Common myeloid progenitor, CD34-positive (primary cell): Measurements from ENCODE around the gene CTNNB1.

Experiments
- CTCF ChIA-PET: fragments of 350-600 bp; sonication (Branson Sonifier 250); formaldehyde crosslinking; loops from one replicate; lab custom pipeline; 2021; ENCODE audit warnings: antibody characterized with exemption; lab: Charles Lee
- POLR2A ChIA-PET: fragments of 350-600 bp; sonication (Branson Sonifier 250); formaldehyde crosslinking; loops from one replicate; lab custom pipeline; 2021; ENCODE audit warnings: antibody characterized with exemption; lab: Charles Lee
- DNase-seq, 3 donors: peaks; one replicate each; pipeline versions ENCODE4 v3.0.0 to v3.0.0-alpha.2; 2013
- H3K27ac ChIP-seq, 2 experiments: 1 replicate in 1 of 2; 2 replicates in 1 of 2; pipeline ENCODE4 v1.7.0; 2013; ENCODE audit warnings: inconsistent platforms in 2 of 2, low read length in 2 of 2, mild to moderate bottlenecking in 2 of 2, low read depth in 1 of 2, moderate library complexity in 1 of 2; ENCODE audit not compliant: severe bottlenecking in 2 of 2, insufficient read depth in 1 of 2, poor library complexity in 1 of 2
- H3K27me3 ChIP-seq, 5 experiments: replicated peaks in 2 of 5; 1 replicate in 3 of 5; 2 replicates in 2 of 5; pipeline versions ENCODE4 v1.6.1 to v1.7.0; 2013; ENCODE audit warnings: low read length in 4 of 5, mild to moderate bottlenecking in 2 of 5, moderate library complexity in 2 of 5, inconsistent platforms in 1 of 5; ENCODE audit not compliant: insufficient read depth in 5 of 5, control insufficient read depth in 4 of 5
- H3K36me3 ChIP-seq, 4 experiments: 1 replicate in 2 of 4; 2 replicates in 2 of 4; pipeline versions ENCODE4 v1.6.1 to v1.7.0; 2013; ENCODE audit warnings: low read length in 3 of 4, control low read depth in 1 of 4, mild to moderate bottlenecking in 1 of 4; ENCODE audit not compliant: control insufficient read depth in 4 of 4, insufficient read depth in 4 of 4
- H3K4me1 ChIP-seq, 4 experiments: 1 replicate in 3 of 4; 2 replicates in 1 of 4; pipeline versions ENCODE4 v1.6.1 to v1.7.1; 2013; ENCODE audit warnings: low read length in 3 of 4, mild to moderate bottlenecking in 3 of 4, control low read depth in 1 of 4, inconsistent platforms in 1 of 4, moderate library complexity in 1 of 4; ENCODE audit not compliant: control insufficient read depth in 4 of 4, insufficient read depth in 4 of 4; ENCODE audit errors: control extremely low read depth in 1 of 4
- H3K4me3 ChIP-seq, 7 experiments: 1 replicate in 4 of 7; 2 replicates in 3 of 7; pipeline versions ENCODE4 v1.5.1 to v1.7.0; 2013; ENCODE audit warnings: mild to moderate bottlenecking in 7 of 7, low read length in 6 of 7, moderate library complexity in 6 of 7, inconsistent platforms in 2 of 7, low read depth in 2 of 7, control low read depth in 1 of 7; ENCODE audit not compliant: insufficient read depth in 4 of 7, control insufficient read depth in 1 of 7; ENCODE audit errors: extremely low read depth in 1 of 7
- H3K9me3 ChIP-seq, 5 experiments: 1 replicate in 4 of 5; 2 replicates in 1 of 5; pipeline versions ENCODE4 v1.6.1 to v1.7.1; 2013; ENCODE audit warnings: low read length in 4 of 5, mild to moderate bottlenecking in 2 of 5, inconsistent platforms in 1 of 5, low read depth in 1 of 5, moderate library complexity in 1 of 5; ENCODE audit not compliant: control insufficient read depth in 4 of 5, insufficient read depth in 2 of 5; ENCODE audit errors: control extremely low read depth in 1 of 5
- WGBS: methylation state at CpG from one replicate; pipeline ENCODE4 v1.1.5; 2013; ENCODE audit not compliant: insufficient coverage; 5-methylcytosine and 5-hydroxymethylcytosine counted together

CTNNB1 gene

GRCh38 chr3:41213588-41213987 is 14.3 kb downstream of the CTNNB1 start:
- Histone ChIP-seq H3K9me3 (no peaks in the 10 kb centered on the region), H3K27me3 (no peaks in the 10 kb centered on the region), H3K4me1 (peaks cover 0 to 5% (median 3%) of the 10 kb centered on the region in 4 experiments), H3K36me3 (peaks cover 0 to 11% (median 5%) of the 10 kb centered on the region in 4 experiments), H3K27ac (no peak overlapping the region), H3K4me3 (no peak overlapping the region)
- no CpG with 5 or more reads among the region's 2 CpGs for WGBS
- ChIA-PET POLR2A (interaction anchor here (0.9 kb wide), 1 partner anchor 23 kb away, joined by 3 read pairs; no protein-coding TSS in a partner anchor), CTCF (interaction anchor here (0.6 to 2.5 kb wide), 5 partner anchors 11 to 766 kb away, joined by 3 to 12 read pairs (median 3); no protein-coding TSS in a partner anchor)
- DNase-seq = no peak

- no peak overlapping the region for H3K4me3 ChIP-seq
- DNase-seq = no peak
- no CpG with 5 or more reads among the region's 2 CpGs for WGBS
- peak overlapping the region in 1 of 2 experiments; percentile 31 for H3K27ac ChIP-seq
- peaks cover 0 to 3% (median 1%) of the 10 kb centered on the region in 4 experiments for H3K4me1 ChIP-seq
- no peaks in the 10 kb centered on the region for H3K9me3 ChIP-seq
- no peaks in the 10 kb centered on the region for H3K27me3 ChIP-seq
- CTCF ChIA-PET = interaction anchor here (0.9 to 2.0 kb wide), 2 partner anchors 14 to 634 kb away, joined by 3 to 6 read pairs; no protein-coding TSS in a partner anchor
- POLR2A ChIA-PET = no interaction called here
- H3K36me3 ChIP-seq = peaks cover 0 to 6% (median 2%) of the 10 kb centered on the region in 4 experiments
These were observed 17.1 kb downstream of the CTNNB1 start for GRCh38 chr3:41216422-41216821.

GRCh38 chr3:41216993-41217392 is 17.7 kb downstream of the CTNNB1 start:
- H3K4me1 ChIP-seq = peaks cover 0 to 4% (median 2%) of the 10 kb centered on the region in 4 experiments
- CTCF ChIA-PET = interaction anchor here (2.0 kb wide), 1 partner anchor 13 kb away, joined by 6 read pairs; no protein-coding TSS in a partner anchor
- POLR2A ChIA-PET = no interaction called here
- H3K27me3 ChIP-seq = no peaks in the 10 kb centered on the region
- peaks cover 0 to 4% (median 1%) of the 10 kb centered on the region in 4 experiments for H3K36me3 ChIP-seq
- H3K9me3 ChIP-seq = no peaks in the 10 kb centered on the region
- H3K4me3 ChIP-seq = no peak overlapping the region
- no peak for DNase-seq
- WGBS = 100% methylated on average over 1 of the region's 1 CpG
- peak overlapping the region in 1 of 2 experiments; percentile 31 for H3K27ac ChIP-seq

GRCh38 chr3:41219424-41219823 is 20.1 kb downstream of the CTNNB1 start:
- no peak overlapping the region for H3K27ac ChIP-seq
- no peak overlapping the region for H3K4me3 ChIP-seq
- ChIA-PET POLR2A (interaction anchor here (0.7 kb wide), 1 partner anchor 139 kb away, joined by 7 read pairs; no protein-coding TSS in a partner anchor), CTCF (interaction anchor here (0.6 to 0.8 kb wide), 2 partner anchors 9 to 358 kb away, joined by 4 read pairs; no protein-coding TSS in a partner anchor)
- H3K27me3 ChIP-seq = no peaks in the 10 kb centered on the region
- WGBS = no CpG with 5 or more reads among the region's 1 CpG
- DNase-seq = no peak
- H3K4me1 ChIP-seq = peaks cover 0 to 7% (median 2%) of the 10 kb centered on the region in 4 experiments
- peaks cover 4 to 16% (median 7%) of the 10 kb centered on the region in 4 experiments for H3K36me3 ChIP-seq
- no peaks in the 10 kb centered on the region for H3K9me3 ChIP-seq

DNA sequence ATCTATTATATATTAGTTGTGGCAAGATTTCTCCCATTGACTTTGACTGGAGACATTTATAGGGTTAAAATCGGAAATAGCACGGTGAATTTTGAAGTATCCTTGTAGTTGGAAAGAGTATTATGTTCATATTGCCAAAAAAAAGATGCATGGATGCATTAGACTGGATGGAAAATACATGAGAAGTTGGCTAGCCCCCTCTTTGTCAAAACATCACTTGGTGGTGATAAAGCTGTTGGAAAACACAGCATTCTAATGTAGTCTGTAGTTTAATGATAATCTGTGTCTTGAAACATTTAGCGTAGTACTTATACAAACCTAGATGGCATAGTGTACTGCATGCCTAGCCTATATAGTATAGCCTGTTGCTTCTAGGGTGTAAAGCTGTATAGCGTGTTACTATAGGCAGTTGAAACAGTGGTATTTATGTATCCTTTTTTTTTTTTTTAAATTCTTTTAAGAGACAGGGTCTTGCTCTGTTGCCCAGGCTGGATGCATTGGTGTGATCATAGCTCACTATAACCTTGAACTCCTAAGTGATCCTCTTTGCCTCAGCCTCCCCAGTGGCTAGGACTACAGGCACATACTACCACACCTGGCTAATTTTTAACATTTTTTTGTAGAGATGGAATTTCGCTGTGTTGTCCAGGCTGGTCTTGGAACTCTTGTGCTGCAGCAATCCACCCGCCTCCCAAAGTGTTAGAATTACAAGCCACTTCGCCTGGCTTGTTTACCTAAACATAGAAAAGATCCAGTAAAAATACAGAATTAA is 21.8 kb downstream of the CTNNB1 start:
- Histone ChIP-seq H3K4me1 (peaks cover 0 to 7% (median 2%) of the 10 kb centered on the region in 4 experiments), H3K9me3 (no peaks in the 10 kb centered on the region), H3K4me3 (no peak overlapping the region), H3K27me3 (no peaks in the 10 kb centered on the region), H3K36me3 (peaks cover 18 to 32% (median 22%) of the 10 kb centered on the region in 4 experiments), H3K27ac (no peak overlapping the region)
- ChIA-PET POLR2A (interaction anchor here (0.6 to 1.3 kb wide), 3 partner anchors 13 to 1023 kb away, joined by 3 to 6 read pairs (median 3); partner anchors contain the start of gene CTNNB1), CTCF (interaction anchor here (1.3 to 1.8 kb wide), 2 partner anchors 10 to 14 kb away, joined by 3 to 4 read pairs; no protein-coding TSS in a partner anchor)
- no peak for DNase-seq
- 86% methylated on average over 2 of the region's 7 CpGs for WGBS

DNA sequence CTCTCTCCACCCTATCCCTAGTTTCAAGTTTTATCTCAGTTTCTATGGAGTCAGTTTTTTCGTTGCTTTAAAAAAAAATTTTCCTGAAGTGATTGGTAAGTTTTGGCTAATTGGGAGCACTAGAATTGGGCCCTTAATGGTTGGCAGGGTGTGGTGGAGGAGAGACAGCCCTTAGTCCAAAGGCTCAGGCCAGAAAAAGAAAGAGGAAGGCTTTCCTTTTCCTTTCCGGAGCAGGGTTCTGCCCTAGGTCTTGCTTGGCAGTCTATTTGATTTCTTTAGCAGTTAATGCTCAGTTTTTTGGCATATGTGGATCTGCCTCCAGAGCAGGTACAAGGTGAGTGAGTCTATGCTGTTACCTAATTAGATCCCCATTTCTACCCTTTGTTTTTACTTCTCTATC is 22.7 kb downstream of the CTNNB1 start:
- no peak for DNase-seq
- Histone ChIP-seq H3K27ac (no peak overlapping the region), H3K4me3 (no peak overlapping the region), H3K4me1 (peaks cover 0 to 7% (median 2%) of the 10 kb centered on the region in 4 experiments), H3K36me3 (peaks cover 22 to 42% (median 31%) of the 10 kb centered on the region in 4 experiments), H3K9me3 (no peaks in the 10 kb centered on the region), H3K27me3 (no peaks in the 10 kb centered on the region)
- POLR2A ChIA-PET = interaction anchor here (1.0 kb wide), 1 partner anchor 23 kb away, joined by 3 read pairs; the partner anchor contains the start of gene CTNNB1
- CTCF ChIA-PET = no interaction called here
- WGBS = 43% methylated on average over 1 of the region's 2 CpGs
